ENCODE data around the gene PUS7.
"Not testable (repeated sequence)": the region's sequence is repeated elsewhere in the genome, so short reads cannot be mapped to it uniquely, and the experiment has no call there.

PUS7 gene

DNA sequence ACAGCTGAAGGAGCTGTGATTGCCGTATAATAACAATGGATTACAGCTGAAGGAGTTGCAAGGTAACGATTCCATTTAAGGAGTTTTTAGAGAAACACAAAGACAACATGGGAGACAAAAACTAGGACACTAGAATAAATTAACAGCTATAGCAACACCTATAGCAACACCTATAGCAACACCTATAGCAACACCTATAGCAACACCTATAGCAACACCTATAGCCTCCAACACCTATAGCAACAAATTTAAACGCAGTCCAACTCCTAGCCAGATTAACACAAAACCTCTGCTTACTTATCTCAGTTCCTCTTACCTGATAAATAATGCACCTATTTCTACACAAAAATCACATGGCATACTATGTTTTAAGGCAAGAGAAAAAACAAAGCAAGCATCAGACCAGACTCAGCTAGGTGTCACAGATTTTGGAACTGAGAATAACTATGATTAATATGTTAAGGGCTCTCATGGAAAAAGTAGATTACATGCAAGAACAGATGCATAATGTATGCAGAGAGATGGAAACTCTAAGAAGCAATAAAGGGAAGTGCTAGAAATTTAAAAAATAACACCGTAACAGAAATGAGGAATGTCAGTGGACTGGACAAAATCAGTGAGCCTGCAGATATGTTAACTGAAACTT, 77.6 kb downstream of the PUS7 start:
- no peak for DNase-seq (ENCODE audit: low read depth in 2 of 2)

DNA sequence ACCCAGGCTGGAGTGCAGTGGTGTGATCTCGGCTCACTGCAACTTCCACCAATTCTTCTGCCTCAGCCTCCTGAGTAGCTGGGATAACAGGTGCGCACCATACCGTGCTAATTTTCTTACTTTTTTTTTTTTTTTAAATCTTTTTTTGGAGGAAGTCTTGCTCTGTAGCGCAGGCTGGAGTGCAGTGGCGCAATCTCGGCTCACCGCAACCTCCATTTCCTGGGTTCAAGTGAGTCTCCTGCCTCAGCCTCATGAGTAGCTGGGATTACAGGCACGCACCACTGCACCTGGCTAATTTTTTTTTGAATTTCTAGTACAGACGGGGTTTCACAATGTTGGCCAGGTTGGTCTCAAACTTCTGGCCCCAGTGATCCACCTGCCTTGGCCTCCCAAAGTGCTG, 79.9 kb downstream of the PUS7 start:
- DNase-seq (ENCODE audit: low read depth in 2 of 2) = not testable (repeated sequence)

- peak; percentile 59 to 60 for DNase-seq (ENCODE audit: low read depth in 2 of 2)
Observed at GRCh38 chr7:105439174-105439893, 82.7 kb downstream of the PUS7 start.

- DNase-seq (ENCODE audit: low read depth in 2 of 2) = no peak
Observed at GRCh38 chr7:105438847-105439173, 83.3 kb downstream of the PUS7 start.

DNA sequence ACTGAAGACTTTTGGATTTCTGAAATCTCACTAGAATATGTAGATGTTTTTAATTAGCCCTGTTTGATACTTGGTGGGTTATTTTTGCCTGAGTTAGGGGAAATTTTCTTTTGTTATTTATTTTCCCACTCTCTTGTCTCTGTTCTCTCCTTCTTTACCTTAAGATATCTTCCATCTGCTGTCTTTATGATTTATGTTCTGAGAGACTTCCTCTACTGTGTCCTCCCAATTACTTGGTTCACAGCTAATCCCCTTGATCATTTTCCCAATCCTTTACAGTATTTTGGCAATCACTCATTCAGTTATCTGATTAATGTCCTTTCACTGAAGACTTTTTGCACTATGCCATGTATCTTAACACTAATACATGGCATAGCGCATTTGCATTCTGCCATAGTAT, 83.8 kb downstream of the PUS7 start:
- DNase-seq (ENCODE audit: low read depth in 2 of 2) = no peak

- DNase-seq (ENCODE audit: low read depth in 2 of 2) = not testable (repeated sequence)
Observed at GRCh38 chr7:105437356-105437755, 84.7 kb downstream of the PUS7 start.

DNA sequence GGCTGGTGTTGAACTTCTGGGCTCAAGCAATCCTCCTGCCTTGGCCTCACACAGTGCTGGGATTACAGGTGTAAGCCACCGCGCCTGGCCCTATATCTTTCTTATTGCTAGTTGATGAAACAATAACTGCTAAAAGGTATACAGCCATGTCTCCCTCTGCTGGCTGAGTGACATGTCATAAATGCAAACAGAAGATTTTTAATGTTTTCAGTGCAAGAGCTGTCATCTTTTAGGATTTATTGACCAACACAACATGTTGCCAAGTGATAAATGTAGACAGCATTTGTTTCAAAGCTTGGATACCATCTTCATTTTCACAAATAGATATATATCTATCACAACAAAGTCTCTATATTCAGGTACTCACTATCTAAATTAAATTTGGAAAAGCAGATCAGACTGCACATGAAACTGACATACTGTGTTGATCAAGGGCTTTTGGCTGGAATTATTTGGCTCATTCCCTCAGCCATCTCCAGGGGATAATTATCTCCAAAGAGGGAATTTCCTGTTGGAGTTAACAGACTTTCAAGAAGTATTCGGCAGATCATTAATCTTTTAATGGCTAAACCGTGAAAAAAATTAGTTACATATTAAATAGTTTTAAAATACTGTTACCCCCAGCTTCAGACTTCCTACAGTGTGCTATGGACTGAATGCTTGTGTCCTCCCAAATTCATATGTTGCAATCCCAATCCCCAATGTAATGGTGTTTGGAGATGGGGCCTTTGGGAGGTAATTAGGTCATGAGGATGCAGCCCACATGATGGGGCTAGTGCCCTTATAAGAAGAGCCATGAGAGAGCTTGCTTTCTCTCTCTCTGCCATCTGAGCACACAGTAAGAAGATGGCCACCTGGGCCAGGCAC, 92.1 kb downstream of the PUS7 start:
- peak; percentile 80 to 84 for DNase-seq (ENCODE audit: low read depth in 2 of 2)

DNA sequence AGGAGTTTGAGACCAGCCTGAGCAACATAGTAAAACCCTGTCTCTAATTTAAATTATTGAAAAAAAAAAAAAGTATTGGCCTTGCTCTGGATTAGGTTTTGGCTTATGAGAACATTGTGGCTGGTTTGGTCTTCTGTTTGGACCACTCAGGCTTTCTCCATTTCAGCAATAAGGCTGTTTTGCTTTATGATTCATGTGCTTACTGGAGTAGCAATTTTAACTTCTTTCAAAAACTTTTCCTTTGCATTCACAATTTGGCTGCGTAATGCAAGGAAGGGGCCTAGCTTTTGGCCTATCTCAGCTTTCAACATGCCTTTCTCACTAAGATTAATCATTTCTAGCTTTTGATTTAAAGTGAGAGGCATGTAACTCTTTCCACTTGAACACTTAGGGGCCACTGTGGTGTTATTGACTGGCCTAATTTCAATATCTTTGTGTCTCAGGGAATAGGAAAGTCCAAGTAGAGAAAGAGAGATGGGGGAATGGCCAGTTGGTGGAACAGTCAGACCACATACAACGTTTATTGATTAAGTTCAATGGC, 95.4 kb downstream of the PUS7 start:
- DNase-seq (ENCODE audit: low read depth in 2 of 2) = no peak

DNA sequence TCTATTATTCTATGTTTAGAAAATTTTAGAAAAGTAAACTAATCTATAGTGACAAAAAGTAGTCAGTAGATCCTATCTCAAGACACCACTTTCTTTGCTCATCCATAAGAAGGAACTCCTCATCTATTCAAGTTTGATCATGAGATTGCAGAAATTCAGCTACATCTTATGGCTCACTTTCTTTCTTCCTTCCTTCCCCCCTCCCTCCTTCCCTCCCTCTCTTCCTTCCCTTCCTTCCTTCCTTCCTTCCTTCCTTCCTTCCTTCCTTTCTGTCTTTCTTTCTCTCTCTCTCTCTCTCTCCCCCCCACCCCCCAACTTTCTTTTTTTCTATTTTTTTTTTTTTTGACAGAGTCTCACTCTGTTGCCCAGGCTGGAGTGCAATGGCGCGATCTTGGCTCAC, 98.1 kb downstream of the PUS7 start:
- DNase-seq (ENCODE audit: low read depth in 2 of 2) = no peak

DNA sequence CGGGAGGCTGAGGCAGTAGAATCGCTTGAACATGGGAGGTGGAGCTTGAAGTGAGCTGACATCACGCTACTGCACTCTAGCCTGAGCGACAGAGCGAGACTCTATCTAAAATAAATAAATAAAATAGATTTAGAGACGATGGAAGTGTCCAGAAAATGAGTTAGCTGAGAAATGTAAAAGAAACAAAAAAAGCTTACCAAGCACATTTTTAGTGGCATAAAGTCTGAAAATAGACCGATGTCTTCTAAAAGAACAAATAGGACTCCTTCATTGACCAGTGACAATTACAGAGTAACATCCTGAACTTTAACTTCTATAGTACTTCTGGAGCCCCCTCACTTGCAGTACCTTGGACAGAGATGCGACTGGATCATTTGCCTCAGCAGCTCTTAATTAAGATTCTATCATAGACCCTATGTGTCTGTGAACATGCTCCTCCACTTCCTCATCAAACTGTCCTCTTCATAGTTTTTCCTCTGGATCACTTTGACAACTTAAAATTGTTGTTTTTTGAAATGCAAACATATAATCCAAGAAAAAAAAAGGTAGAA, 108.1 kb downstream of the PUS7 start:
- no peak for DNase-seq (ENCODE audit: low read depth in 2 of 2)

DNA sequence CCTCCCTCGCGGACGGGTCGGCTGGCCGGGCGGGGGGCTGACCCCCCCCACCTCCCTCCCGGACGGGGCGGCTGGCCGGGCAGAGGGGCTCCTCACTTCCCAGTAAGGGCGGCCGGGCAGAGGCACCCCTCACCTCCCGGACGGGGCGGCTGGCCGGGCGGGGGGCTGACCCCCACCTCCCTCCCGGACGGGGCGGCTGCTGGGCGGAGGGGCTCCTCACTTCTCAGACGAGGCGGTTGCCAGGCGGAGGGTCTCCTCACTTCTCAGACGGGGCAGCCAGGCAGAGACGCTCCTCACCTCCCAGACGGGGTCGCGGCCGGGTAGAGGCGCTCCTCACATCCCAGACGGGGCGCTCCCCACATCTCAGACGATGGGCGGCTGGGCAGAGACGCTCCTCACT, 111.3 kb downstream of the PUS7 start:
- not testable (repeated sequence) for DNase-seq (ENCODE audit: low read depth in 2 of 2)

DNA sequence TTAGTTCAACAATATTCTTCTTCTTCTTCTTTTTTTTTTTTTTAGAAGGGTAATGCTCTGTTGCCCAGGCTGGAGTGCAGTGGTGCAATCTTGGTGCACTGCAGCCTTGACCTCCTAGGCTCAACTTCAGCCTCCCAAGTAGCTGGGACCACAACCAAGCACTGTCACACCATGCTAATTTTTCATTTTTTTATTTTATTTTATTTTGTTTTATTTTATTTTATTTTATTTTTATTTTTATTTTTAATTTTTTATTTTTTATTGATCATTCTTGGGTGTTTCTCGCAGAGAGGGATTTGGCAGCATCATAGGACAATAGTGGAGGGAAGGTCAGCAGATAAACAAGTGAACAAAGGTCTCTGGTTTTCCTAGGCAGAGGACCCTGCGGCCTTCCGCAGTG, 112.3 kb downstream of the PUS7 start:
- DNase-seq (ENCODE audit: low read depth in 2 of 2) = not testable (repeated sequence)

- DNase-seq (ENCODE audit: low read depth in 2 of 2) = no peak
Observed at GRCh38 chr7:105408791-105409410, 113.2 kb downstream of the PUS7 start.
